Smooth muscle cell (in vitro differentiated cells): ENCODE measurements around the gene TUBG1. TPM values are rescaled to one million over a fixed set of nuclear protein-coding genes. Genes with fewer than 3 reads are reported as not detected.

Experiments
- DNase-seq: peaks from one replicate; lab custom pipeline; 2025; ENCODE audit not compliant: unreplicated experiment; lab: John Stamatoyannopoulos, UW
- H2AFZ ChIP-seq: fragments of 200-600 bp; sonication (generic); 2 replicates; pipeline ENCODE4 v1.6.0; 2016; ENCODE audit warnings: antibody characterized with exemption, low read depth, mild to moderate bottlenecking
- H3F3A ChIP-seq: fragments of 200-600 bp; sonication (generic); 2 replicates; pipeline ENCODE4 v1.6.0; 2017; ENCODE audit warnings: antibody characterized with exemption, low read depth
- H3K27ac ChIP-seq: fragments of 200-600 bp; sonication (generic); 2 replicates; pipeline ENCODE4 v1.5.1; 2016; ENCODE audit warnings: low read depth, mild to moderate bottlenecking
- H3K27me3 ChIP-seq: fragments of 200-600 bp; sonication (generic); 2 replicates; pipeline ENCODE4 v1.6.1; 2016; ENCODE audit warnings: low read depth, mild to moderate bottlenecking
- H3K36me3 ChIP-seq: fragments of 200-600 bp; sonication (generic); 2 replicates; pipeline ENCODE4 v1.5.1; 2016; ENCODE audit warnings: low read depth
- H3K4me1 ChIP-seq: fragments of 200-600 bp; sonication (generic); 2 replicates; pipeline ENCODE4 v1.5.1; 2016; ENCODE audit warnings: low read depth
- H3K4me2 ChIP-seq: fragments of 200-600 bp; sonication (generic); 2 replicates; pipeline ENCODE4 v1.6.0; 2016; ENCODE audit warnings: mild to moderate bottlenecking
- H3K4me3 ChIP-seq: fragments of 200-600 bp; sonication (generic); 2 replicates; pipeline ENCODE4 v1.5.1; 2016; ENCODE audit warnings: mild to moderate bottlenecking
- H3K79me2 ChIP-seq: fragments of 200-600 bp; sonication (generic); 2 replicates; pipeline ENCODE4 v1.6.0; 2016; ENCODE audit warnings: low read depth, mild to moderate bottlenecking
- H3K9ac ChIP-seq: fragments of 200-600 bp; sonication (generic); 2 replicates; pipeline ENCODE4 v1.6.0; 2016; ENCODE audit warnings: low read depth
- H3K9me3 ChIP-seq: fragments of 200-600 bp; sonication (generic); replicated peaks from 2 replicates; pipeline ENCODE4 v1.5.1; 2016; ENCODE audit warnings: low read depth
- H4K20me1 ChIP-seq: fragments of 200-600 bp; sonication (generic); 2 replicates; pipeline ENCODE4 v1.6.0; 2016; ENCODE audit warnings: low read depth
- CTCF ChIP-seq: fragments of 200-600 bp; sonication (generic); IDR thresholded peaks from 2 replicates; pipeline ENCODE4 v1.5.1; 2017; ENCODE audit warnings: borderline replicate concordance, mild to moderate bottlenecking, antibody characterized with exemption; ENCODE audit not compliant: insufficient read depth, poor library complexity, severe bottlenecking
- WGBS: methylation state at CpG from one replicate; pipeline ENCODE4 v1.1.7; 2016; ENCODE audit warnings: low lambda C conversion rate; 5-methylcytosine and 5-hydroxymethylcytosine counted together
- polyA plus RNA-seq: library from polyadenylated mRNA; unstranded; fragments of >200 nt; fragmentation: Nextera tagmentation; extraction: Ambion mirVana; gene quantifications from 2 replicates; pipeline ENCODE4 v1.2.1, GENCODE V29; 2016
- total RNA-seq: library from RNA; depleted of rRNA; stranded (reverse); fragments of >200 nt; gene quantifications from 2 replicates; pipeline ENCODE4 v1.2.3, GENCODE V29; 2014

TUBG1 gene
- total and polyA plus RNA-seq, 2 experiments from 2014 or later = 38.7 to 102 TPM

GRCh38 chr17:42591411-42591810, 18.1 kb upstream of the TUBG1 start:
- H3K4me3 ChIP-seq = no peak overlapping the region
- peaks cover 42% of the 10 kb centered on the region for H4K20me1 ChIP-seq
- peaks cover 2% of the 10 kb centered on the region for H3K36me3 ChIP-seq
- TF ChIP-seq CTCF = no peak
- H3F3A ChIP-seq = no peaks in the 10 kb centered on the region
- H3K9ac ChIP-seq = no peak overlapping the region
- no peaks in the 10 kb centered on the region for H3K4me1 ChIP-seq
- no peak for DNase-seq
- no peaks in the 10 kb centered on the region for H3K27me3 ChIP-seq
- H3K4me2 ChIP-seq = no peak overlapping the region
- 97% methylated on average over 9 of the region's 9 CpGs for WGBS
- H2AFZ ChIP-seq = no peak overlapping the region
- no peak overlapping the region for H3K27ac ChIP-seq
- H3K9me3 ChIP-seq = no peaks in the 10 kb centered on the region
- H3K79me2 ChIP-seq = peaks cover 35% of the 10 kb centered on the region

DNA sequence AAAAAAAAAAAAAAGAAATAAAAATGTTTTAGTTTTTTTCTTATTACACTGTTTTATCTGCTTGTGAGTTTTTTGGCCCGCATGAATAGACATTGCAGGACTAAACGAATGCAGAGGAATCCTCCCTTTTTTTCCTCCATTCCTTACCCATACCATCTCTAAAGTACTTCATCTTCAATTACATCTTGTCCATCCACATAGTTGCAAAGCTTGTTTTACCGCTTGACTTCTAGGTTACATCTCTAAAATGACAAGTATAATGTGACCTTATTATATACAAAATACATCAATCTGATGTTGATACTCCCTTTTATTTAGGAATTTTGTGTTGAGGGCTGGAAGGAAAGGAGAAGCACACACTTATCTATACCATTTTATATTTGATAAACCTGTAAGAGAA, 13.1 kb upstream of the TUBG1 start:
- WGBS = 88% methylated on average over 3 of the region's 3 CpGs
- Histone ChIP-seq H3K36me3 (peaks cover 2% of the 10 kb centered on the region), H3K27me3 (no peaks in the 10 kb centered on the region), H3K27ac (no peak overlapping the region), H3K4me2 (no peak overlapping the region), H3K9ac (no peak overlapping the region), H3K9me3 (no peaks in the 10 kb centered on the region), H3K79me2 (peaks cover 81% of the 10 kb centered on the region), H4K20me1 (peaks cover 87% of the 10 kb centered on the region), H3K4me3 (no peak overlapping the region), H3K4me1 (no peaks in the 10 kb centered on the region), H2AFZ (no peak overlapping the region), H3F3A (no peaks in the 10 kb centered on the region)
- no peak for TF ChIP-seq CTCF
- no peak for DNase-seq

- H3K4me2 ChIP-seq = no peak overlapping the region
- no peak overlapping the region for H3K27ac ChIP-seq
- no peaks in the 10 kb centered on the region for H3K9me3 ChIP-seq
- no peak for TF ChIP-seq CTCF
- no peak overlapping the region for H2AFZ ChIP-seq
- H3K36me3 ChIP-seq = no peaks in the 10 kb centered on the region
- H3K4me3 ChIP-seq = no peak overlapping the region
- peaks cover 88% of the 10 kb centered on the region for H3K79me2 ChIP-seq
- no peak for DNase-seq
- no peaks in the 10 kb centered on the region for H3K27me3 ChIP-seq
- H4K20me1 ChIP-seq = peaks cover 92% of the 10 kb centered on the region
- no peak overlapping the region for H3K9ac ChIP-seq
- H3K4me1 ChIP-seq = no peaks in the 10 kb centered on the region
- no peaks in the 10 kb centered on the region for H3F3A ChIP-seq
- WGBS = 92% methylated on average over 2 of the region's 2 CpGs
Measured at GRCh38 chr17:42598905-42599304, 10.6 kb upstream of the TUBG1 start.

- H3K79me2 ChIP-seq = peaks cover 98% of the 10 kb centered on the region
- no peak overlapping the region for H3K27ac ChIP-seq
- H4K20me1 ChIP-seq = peaks cover 96% of the 10 kb centered on the region
- peaks cover 11% of the 10 kb centered on the region for H3K4me1 ChIP-seq
- H3K27me3 ChIP-seq = no peaks in the 10 kb centered on the region
- TF ChIP-seq CTCF = no peak
- H3K9ac ChIP-seq = no peak overlapping the region
- H3K9me3 ChIP-seq = no peaks in the 10 kb centered on the region
- H3K36me3 ChIP-seq = no peaks in the 10 kb centered on the region
- H3F3A ChIP-seq = no peaks in the 10 kb centered on the region
- 92% methylated on average over 7 of the region's 7 CpGs for WGBS
- no peak overlapping the region for H2AFZ ChIP-seq
- DNase-seq = no peak
- H3K4me3 ChIP-seq = no peak overlapping the region
- no peak overlapping the region for H3K4me2 ChIP-seq
Measured at GRCh38 chr17:42603318-42603717, 6.2 kb upstream of the TUBG1 start.
